Daoy (cell line): ENCODE results near the gene CCDC12. TPM values are rescaled to one million over a fixed set of nuclear protein-coding genes. Genes with fewer than 3 reads are reported as not detected.

Source experiments
- DNase-seq: peaks from one replicate; pipeline ENCODE4 v3.0.0-alpha.2; 2015; ENCODE audit warnings: low read depth
- total RNA-seq: library from RNA; depleted of rRNA; stranded (reverse); fragments of >200 nt; shearing (Covaris generic); gene quantifications from 2 replicates; pipeline ENCODE4 v1.2.3, GENCODE V29; 2014; rRNA removed

The CCDC12 gene
- total RNA-seq, 1 experiment from 2014 or later = 29.1 TPM

GRCh38 chr3:46876313-46877300 is 99.9 kb downstream of the CCDC12 start:
- no peak for DNase-seq

- no peak for DNase-seq
Observed at GRCh38 chr3:46875560-46875959, 101.0 kb downstream of the CCDC12 start.

GRCh38 chr3:46874430-46874829 is 102.1 kb downstream of the CCDC12 start:
- DNase-seq = no peak

- DNase-seq = no peak
Observed at GRCh38 chr3:46873521-46873920, 103.0 kb downstream of the CCDC12 start.

Other genes with a start within 250 kb of the CCDC12 start
- gene MYL3, start 113.3 kb downstream of the CCDC12 start, total RNA-seq = not detected in 2 replicates
- not detected in 2 replicates for gene PTH1R, start 99.0 kb downstream of the CCDC12 start, total RNA-seq
- 5.0 and 8.3 TPM in 2 replicates for gene NBEAL2, start 2.9 kb upstream of the CCDC12 start, total RNA-seq
- 17.3 and 21.6 TPM in 2 replicates for gene SETD2, start 187.4 kb upstream of the CCDC12 start, total RNA-seq